K562 (cell line): ENCODE measurements around the gene ERBB4. TPM values are rescaled to one million over a fixed set of nuclear protein-coding genes. Genes with fewer than 3 reads are reported as not detected.

Experiments
- ATAC-seq: fragments of 200-7000 bp; cut with Tn5 transposase; 3 replicates; pipeline ENCODE4 v1.9.1; 2020; ENCODE audit warnings: moderate library complexity
- BruUV-seq: library from RNA; stranded (reverse); fragments of 400-500 nt; replicated peaks from 2 replicates; lab custom pipeline; 2021; lab: Mats Ljungman, UMichigan
- CTCF ChIA-PET: fragments of 300-600 bp; formaldehyde crosslinking; extraction: SDS; loops from one replicate; lab custom pipeline; 2021; ENCODE audit warnings: low intra/inter-chr PET ratio; lab: Yijun Ruan, JAX
- POLR2A ChIA-PET: fragments of 300-600, 350-650 bp; sonication (Branson Sonifier 250); formaldehyde crosslinking; extraction: SDS; loops from one replicate; lab custom pipeline; 2021; ENCODE audit warnings: antibody characterized with exemption, inconsistent platforms; lab: Yijun Ruan, JAX
- DNase-seq, 4 experiments: peaks; one replicate each; pipeline versions ENCODE4 v3.0.0 to v3.0.0-alpha.2; 2011 to 2018; ENCODE audit warnings: low spot score in 3 of 4, mixed read lengths in 3 of 4; ENCODE audit errors: extremely low read depth in 1 of 4
- FAIRE-seq: peaks from 2 replicates; lab custom pipeline; 2011; peaks lifted over from hg19 to GRCh38; lab: Jason Lieb, UNC
- H2AFZ ChIP-seq: 2 replicates; pipeline ENCODE4 v1.6.0; 2011; ENCODE audit warnings: low read depth, low read length, control low read depth, inconsistent platforms
- H3K27ac ChIP-seq: fragments of 200-600 bp; 3 replicates; pipeline ENCODE4 v1.8.0; 2011; ENCODE audit warnings: low read depth, mild to moderate bottlenecking, control low read depth, inconsistent platforms, low read length, moderate library complexity, mixed read lengths; ENCODE audit errors: extremely low read depth
- H3K27me3 ChIP-seq, 2 experiments: fragments of 300-600 bp in 1 of 2; 2 replicates in 1 of 2; 3 replicates in 1 of 2; pipeline versions ENCODE4 v1.6.0 to v1.8.0; 2011; ENCODE audit warnings: inconsistent platforms in 2 of 2, low read length in 2 of 2, mild to moderate bottlenecking in 1 of 2, mixed read lengths in 1 of 2, moderate library complexity in 1 of 2; ENCODE audit not compliant: control insufficient read depth in 2 of 2, insufficient read depth in 2 of 2
- H3K36me3 ChIP-seq: fragments of 300-600 bp; 3 replicates; pipeline ENCODE4 v1.8.0; 2011; ENCODE audit warnings: mild to moderate bottlenecking, low read length, inconsistent platforms; ENCODE audit not compliant: control insufficient read depth, insufficient read depth
- H3K4me1 ChIP-seq, 2 experiments: fragments of 200-600 bp in 1 of 2; replicated peaks in 1 of 2; 2 replicates in 1 of 2; 3 replicates in 1 of 2; pipeline versions ENCODE4 v1.5.1 to v1.8.0; 2011; ENCODE audit warnings: inconsistent platforms in 2 of 2, low read length in 2 of 2, mild to moderate bottlenecking in 1 of 2, mixed read lengths in 1 of 2, moderate library complexity in 1 of 2; ENCODE audit not compliant: control insufficient read depth in 2 of 2, insufficient read depth in 2 of 2
- H3K4me2 ChIP-seq: 2 replicates; pipeline ENCODE4 v1.6.1; 2011; ENCODE audit warnings: low read length, control low read depth, inconsistent platforms, mixed read lengths; ENCODE audit not compliant: insufficient read depth
- H3K4me3 ChIP-seq: fragments of 200-600 bp; sonication (generic), shearing (Covaris generic); 2 replicates; pipeline ENCODE4 v1.5.1; 2016; ENCODE audit warnings: control low read depth, inconsistent platforms
- H3K79me2 ChIP-seq: fragments of 200-600 bp; 3 replicates; pipeline ENCODE4 v1.8.0; 2011; ENCODE audit warnings: low read length, inconsistent platforms; ENCODE audit not compliant: control insufficient read depth, insufficient read depth
- H3K9ac ChIP-seq, 2 experiments: 2 replicates each; pipeline versions ENCODE4 v1.6.0 to v1.6.1; 2011; ENCODE audit warnings: low read depth in 2 of 2, low read length in 2 of 2, control low read depth in 1 of 2, inconsistent platforms in 1 of 2, mild to moderate bottlenecking in 1 of 2, mixed read lengths in 1 of 2; ENCODE audit not compliant: insufficient read depth in 1 of 2
- H3K9me1 ChIP-seq: one replicate; pipeline ENCODE4 v1.6.0; 2011; ENCODE audit warnings: inconsistent platforms, mild to moderate bottlenecking, low read length, moderate library complexity; ENCODE audit not compliant: control insufficient read depth, insufficient read depth
- H3K9me3 ChIP-seq: replicated peaks from 2 replicates; pipeline ENCODE4 v1.5.1; 2011; ENCODE audit warnings: low read depth, low read length, inconsistent platforms; ENCODE audit not compliant: control insufficient read depth, insufficient read depth
- H4K20me1 ChIP-seq: replicated peaks from 2 replicates; pipeline ENCODE4 v1.6.1; 2011; ENCODE audit warnings: low read length, inconsistent platforms, mixed read lengths; ENCODE audit not compliant: control insufficient read depth, insufficient read depth
- ARID1B ChIP-seq: fragments of 450-650 bp; IDR thresholded peaks from 2 replicates; pipeline ENCODE4 v1.6.1; 2016; ENCODE audit warnings: antibody characterized with exemption, mild to moderate bottlenecking, inconsistent platforms
- CBX3 ChIP-seq, 2 experiments: IDR thresholded peaks; 1 replicate in 1 of 2; 2 replicates in 1 of 2; pipeline ENCODE4 v1.6.1; 2012; ENCODE audit warnings: inconsistent platforms in 2 of 2, low read length in 2 of 2, borderline replicate concordance in 1 of 2, control low read depth in 1 of 2
- E2F1 ChIP-seq: sonication (generic); formaldehyde crosslinking; IDR thresholded peaks from 2 replicates; pipeline ENCODE4 v1.8.1; 2023; ENCODE audit warnings: mild to moderate bottlenecking, missing genetic modification reagents, moderate library complexity
- E2F4 ChIP-seq: sonication (generic); formaldehyde crosslinking; IDR thresholded peaks from 2 replicates; pipeline ENCODE4 v1.8.0; 2022; ENCODE audit warnings: mild to moderate bottlenecking, low read depth, missing genetic modification reagents
- HEY1 ChIP-seq: fragments of 250-450 bp; sonication (Bioruptor Pico); IDR thresholded peaks from 2 replicates; pipeline ENCODE4 v1.5.0; 2020; ENCODE audit warnings: mild to moderate bottlenecking, moderate library complexity, borderline replicate concordance
- MYNN ChIP-seq, 2 experiments: sonication (generic); formaldehyde crosslinking in 1 of 2; IDR thresholded peaks; 2 replicates each; pipeline versions ENCODE4 v1.5.0 to v1.6.1; 2016 to 2020; ENCODE audit warnings: antibody characterized with exemption in 1 of 2, missing genetic modification reagents in 1 of 2
- NCOA2 ChIP-seq, 2 experiments: fragments of 450-650 bp; IDR thresholded peaks; 2 replicates each; pipeline ENCODE4 v1.6.1; 2018; ENCODE audit warnings: mild to moderate bottlenecking in 2 of 2, moderate library complexity in 1 of 2; ENCODE audit not compliant: partially characterized antibody in 2 of 2
- SIX5 ChIP-seq, 2 experiments: IDR thresholded peaks; 2 replicates each; pipeline ENCODE4 v1.6.1; 2011; ENCODE audit warnings: low read length in 2 of 2, borderline replicate concordance in 1 of 2, low read depth in 1 of 2, mild to moderate bottlenecking in 1 of 2, moderate library complexity in 1 of 2; ENCODE audit not compliant: insufficient read depth in 1 of 2
- YBX1 ChIP-seq: fragments of 450-650 bp; IDR thresholded peaks from 2 replicates; pipeline ENCODE4 v1.7.1; 2016; ENCODE audit warnings: mild to moderate bottlenecking
- ZNF232 ChIP-seq: sonication (generic); formaldehyde crosslinking; IDR thresholded peaks from 2 replicates; pipeline ENCODE4 v1.8.0; 2022; ENCODE audit warnings: mild to moderate bottlenecking, missing genetic modification reagents
- ZNF24 ChIP-seq: fragments of 450-650 bp; IDR thresholded peaks from 2 replicates; pipeline ENCODE4 v1.6.1; 2016
- ZNF830 ChIP-seq: fragments of 250-450 bp; sonication (Bioruptor Pico); IDR thresholded peaks from 2 replicates; pipeline ENCODE4 v1.5.0; 2021; ENCODE audit warnings: mild to moderate bottlenecking
- WGBS: fragments of 100-300 bp; shearing (Covaris generic); methylation state at CpG from one replicate; pipeline ENCODE4 v1.1.6; 2016; ENCODE audit warnings: low coverage, mixed read lengths; ENCODE audit not compliant: insufficient coverage; ENCODE audit errors: missing lambda C conversion rate; 5-methylcytosine and 5-hydroxymethylcytosine counted together
- in situ Hi-C: fragments of 300-500 bp; cut with MboI; formaldehyde crosslinking; loops from 4 replicates; pipeline ENCODE4 v1.15.0; 2018; ENCODE audit warnings: inconsistent platforms, mixed read lengths
- intact Hi-C: fragments of 100-400 bp; cut with micrococcal nuclease; formaldehyde crosslinking; loops from 2 replicates; pipeline ENCODE4 v1.14.2; 2022
- polyA plus RNA-seq, 8 experiments: library from polyadenylated mRNA; depleted of rRNA in 4 of 8; stranded (reverse) in 5 of 8; unstranded in 3 of 8; fragments of >200 nt; fragmentation: Nextera tagmentation in 2 of 8; fragmentation: Illumina TruSeq in 1 of 8; extraction: Ambion mirVana in 2 of 8; extraction: Trizol in 1 of 8; gene quantifications; 2 replicates each; pipeline versions ENCODE4 v1.2.1 to v1.2.3, GENCODE V29; 2011 to 2014; ENCODE audit warnings: inconsistent platforms in 1 of 8, missing spikeins in 1 of 8
- total RNA-seq, 7 experiments: library from RNA; depleted of rRNA in 6 of 7; stranded (reverse); fragments of >200 nt in 6 of 7; fragmentation: Illumina TruSeq in 2 of 7; extraction: Trizol in 2 of 7; gene quantifications; 2 replicates each; pipeline versions ENCODE4 v1.2.1 to v1.2.3, GENCODE V29; 2011 to 2021; ENCODE audit warnings: low replicate concordance in 1 of 7
- TF ChIP-seq, protein P1 (sequence below): sonication (generic); formaldehyde crosslinking; IDR thresholded peaks from 2 replicates; pipeline ENCODE4 v1.8.1; 2023; ENCODE audit warnings: mild to moderate bottlenecking, missing genetic modification reagents
- TF ChIP-seq, protein P2 (sequence below): fragments of 250-450 bp; sonication (Bioruptor Pico); IDR thresholded peaks from 2 replicates; pipeline ENCODE4 v1.8.0; 2022; ENCODE audit warnings: moderate library complexity, mild to moderate bottlenecking, inconsistent platforms
- TF ChIP-seq, protein P3 (sequence below): IDR thresholded peaks from 2 replicates; pipeline ENCODE4 v1.6.1; 2011; ENCODE audit warnings: borderline replicate concordance, low read depth, mild to moderate bottlenecking, moderate library complexity, low read length; ENCODE audit not compliant: insufficient read depth, poor library complexity, severe bottlenecking

The ERBB4 gene
- total and polyA plus RNA-seq, 9 of the 15 experiments (the other 6 are each of a cell fraction or from before 2014, with no cell fraction given): not detected

- Histone ChIP-seq H3K27ac (no peak overlapping the region), H4K20me1 (no peaks in the 10 kb centered on the region), H3K4me3 (no peak overlapping the region), H2AFZ (no peak overlapping the region), H3K9me1 (no peaks in the 10 kb centered on the region), H3K9ac (no peak overlapping the region), H3K9me3 (no peaks in the 10 kb centered on the region), H3K4me1 (no peaks in the 10 kb centered on the region), H3K4me2 (no peak overlapping the region), H3K36me3 (no peaks in the 10 kb centered on the region), H3K27me3 (no peaks in the 10 kb centered on the region), H3K79me2 (no peaks in the 10 kb centered on the region)
- ChIA-PET POLR2A (no interaction called here), CTCF (no interaction called here)
- DNase-seq (no peak), ATAC-seq (no peak), FAIRE-seq (no peak)
- in situ Hi-C loops (no loop called here), intact Hi-C loops (no loop called here)
- no TSS peak for BruUV-seq
- WGBS: 0% methylated on average over 3 of the region's 3 CpGs
- TF ChIP-seq NCOA2 (IDR thresholded peaks at IDR 0.05; ENCODE audit: partially characterized antibody in 2 of 2): no peak
- TF ChIP-seq YBX1: no peak
- TF ChIP-seq ARID1B: no peak
- TF ChIP-seq ZNF24: no peak
- TF ChIP-seq, protein P1, sequence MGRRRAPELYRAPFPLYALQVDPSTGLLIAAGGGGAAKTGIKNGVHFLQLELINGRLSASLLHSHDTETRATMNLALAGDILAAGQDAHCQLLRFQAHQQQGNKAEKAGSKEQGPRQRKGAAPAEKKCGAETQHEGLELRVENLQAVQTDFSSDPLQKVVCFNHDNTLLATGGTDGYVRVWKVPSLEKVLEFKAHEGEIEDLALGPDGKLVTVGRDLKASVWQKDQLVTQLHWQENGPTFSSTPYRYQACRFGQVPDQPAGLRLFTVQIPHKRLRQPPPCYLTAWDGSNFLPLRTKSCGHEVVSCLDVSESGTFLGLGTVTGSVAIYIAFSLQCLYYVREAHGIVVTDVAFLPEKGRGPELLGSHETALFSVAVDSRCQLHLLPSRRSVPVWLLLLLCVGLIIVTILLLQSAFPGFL: no peak
- no peak for TF ChIP-seq ZNF830 (CRISPR knock-in tag)
- TF ChIP-seq MYNN (IDR thresholded peaks at IDR 0.05): no peak
- no peak for TF ChIP-seq MYNN (CRISPR knock-in tag; IDR thresholded peaks at IDR 0.05)
- no peak for TF ChIP-seq E2F4 (CRISPR knock-in tag)
- TF ChIP-seq ZNF232 (CRISPR knock-in tag): no peak
- TF ChIP-seq HEY1 (CRISPR knock-in tag): no peak
- TF ChIP-seq E2F1 (CRISPR knock-in tag): no peak
- TF ChIP-seq CBX3 (IDR thresholded peaks at IDR 0.05; ENCODE audit: borderline replicate concordance in 1 of 2, low read length in 2 of 2): no peak
- TF ChIP-seq, protein P2, sequence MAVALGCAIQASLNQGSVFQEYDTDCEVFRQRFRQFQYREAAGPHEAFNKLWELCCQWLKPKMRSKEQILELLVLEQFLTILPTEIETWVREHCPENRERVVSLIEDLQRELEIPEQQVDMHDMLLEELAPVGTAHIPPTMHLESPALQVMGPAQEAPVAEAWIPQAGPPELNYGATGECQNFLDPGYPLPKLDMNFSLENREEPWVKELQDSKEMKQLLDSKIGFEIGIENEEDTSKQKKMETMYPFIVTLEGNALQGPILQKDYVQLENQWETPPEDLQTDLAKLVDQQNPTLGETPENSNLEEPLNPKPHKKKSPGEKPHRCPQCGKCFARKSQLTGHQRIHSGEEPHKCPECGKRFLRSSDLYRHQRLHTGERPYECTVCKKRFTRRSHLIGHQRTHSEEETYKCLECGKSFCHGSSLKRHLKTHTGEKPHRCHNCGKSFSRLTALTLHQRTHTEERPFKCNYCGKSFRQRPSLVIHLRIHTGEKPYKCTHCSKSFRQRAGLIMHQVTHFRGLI: no peak
- no peak for TF ChIP-seq SIX5 (IDR thresholded peaks at IDR 0.05; ENCODE audit: borderline replicate concordance in 1 of 2, insufficient read depth in 1 of 2, low read depth in 1 of 2, low read length in 2 of 2)
- TF ChIP-seq, protein P3, sequence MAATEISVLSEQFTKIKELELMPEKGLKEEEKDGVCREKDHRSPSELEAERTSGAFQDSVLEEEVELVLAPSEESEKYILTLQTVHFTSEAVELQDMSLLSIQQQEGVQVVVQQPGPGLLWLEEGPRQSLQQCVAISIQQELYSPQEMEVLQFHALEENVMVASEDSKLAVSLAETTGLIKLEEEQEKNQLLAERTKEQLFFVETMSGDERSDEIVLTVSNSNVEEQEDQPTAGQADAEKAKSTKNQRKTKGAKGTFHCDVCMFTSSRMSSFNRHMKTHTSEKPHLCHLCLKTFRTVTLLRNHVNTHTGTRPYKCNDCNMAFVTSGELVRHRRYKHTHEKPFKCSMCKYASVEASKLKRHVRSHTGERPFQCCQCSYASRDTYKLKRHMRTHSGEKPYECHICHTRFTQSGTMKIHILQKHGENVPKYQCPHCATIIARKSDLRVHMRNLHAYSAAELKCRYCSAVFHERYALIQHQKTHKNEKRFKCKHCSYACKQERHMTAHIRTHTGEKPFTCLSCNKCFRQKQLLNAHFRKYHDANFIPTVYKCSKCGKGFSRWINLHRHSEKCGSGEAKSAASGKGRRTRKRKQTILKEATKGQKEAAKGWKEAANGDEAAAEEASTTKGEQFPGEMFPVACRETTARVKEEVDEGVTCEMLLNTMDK: no peak
Measured at GRCh38 chr2:212180408-212181083, 358.1 kb downstream of the ERBB4 start.
